Caco-2 (cell line): ENCODE results near the gene RFX1. TPM values are rescaled to one million over a fixed set of nuclear protein-coding genes. Genes with fewer than 3 reads are reported as not detected.
A peak's percentile ranks its signal among the peaks of the same experiment; 100 is the strongest.

Source experiments
- BruUV-seq: library from RNA; stranded (reverse); fragments of 400-500 nt; replicated peaks from 2 replicates; lab custom pipeline; 2021; lab: Mats Ljungman, UMichigan
- CTCF ChIA-PET: fragments of 300-600 bp; sonication (Branson Sonifier 250); formaldehyde crosslinking; loops from one replicate; lab custom pipeline; 2022; ENCODE audit warnings: antibody characterized with exemption; lab: Charles Lee
- POLR2A ChIA-PET: fragments of 300-600 bp; sonication (Branson Sonifier 250); formaldehyde crosslinking; loops from one replicate; lab custom pipeline; 2022; ENCODE audit warnings: antibody characterized with exemption; lab: Charles Lee
- DNase-seq, 2 experiments: peaks; one replicate each; pipeline versions ENCODE4 v3.0.0 to v3.0.0-alpha.2; 2020 to 2022
- H3K27me3 ChIP-seq: replicated peaks from 2 replicates; pipeline ENCODE4 v1.6.0; 2011; ENCODE audit warnings: low read length; ENCODE audit not compliant: control insufficient read depth, insufficient read depth
- H3K36me3 ChIP-seq: 2 replicates; pipeline ENCODE4 v1.5.1; 2011; ENCODE audit warnings: low read length; ENCODE audit not compliant: control insufficient read depth, insufficient read depth
- H3K4me1 ChIP-seq: fragments of 250-450 bp; sonication (Bioruptor Pico); 2 replicates; pipeline ENCODE4 v1.5.1; 2020; ENCODE audit warnings: mild to moderate bottlenecking
- H3K4me3 ChIP-seq: 2 replicates; pipeline ENCODE4 v1.5.1; 2011; ENCODE audit warnings: low read depth, mild to moderate bottlenecking, control low read depth, low read length
- H3K9me3 ChIP-seq: fragments of 250-450 bp; sonication (Bioruptor Pico); 2 replicates; pipeline ENCODE4 v1.5.1; 2020; ENCODE audit warnings: mild to moderate bottlenecking, moderate library complexity
- H3K27ac Mint-ChIP-seq: one replicate; pipeline ENCODE4 v1.8.0; 2022; ENCODE audit warnings: mixed read lengths; ENCODE audit not compliant: unreplicated experiment
- H3K27me3 Mint-ChIP-seq: one replicate; pipeline ENCODE4 v1.8.0; 2022; ENCODE audit warnings: mixed read lengths; ENCODE audit not compliant: insufficient read depth, unreplicated experiment
- H3K36me3 Mint-ChIP-seq: one replicate; pipeline ENCODE4 v1.8.0; 2022; ENCODE audit warnings: mild to moderate bottlenecking, mixed read lengths; ENCODE audit not compliant: insufficient read depth, unreplicated experiment
- H3K4me1 Mint-ChIP-seq: one replicate; pipeline ENCODE4 v1.8.0; 2022; ENCODE audit warnings: low read depth, mixed read lengths; ENCODE audit not compliant: unreplicated experiment
- H3K4me3 Mint-ChIP-seq: one replicate; pipeline ENCODE4 v1.8.0; 2022; ENCODE audit warnings: mild to moderate bottlenecking, moderate library complexity, mixed read lengths; ENCODE audit not compliant: unreplicated experiment
- H3K9me3 Mint-ChIP-seq: one replicate; pipeline ENCODE4 v1.8.0; 2022; ENCODE audit warnings: mixed read lengths; ENCODE audit not compliant: unreplicated experiment
- CTCF ChIP-seq, 2 experiments: fragments of 200-600 bp in 1 of 2; IDR thresholded peaks; 1 replicate in 1 of 2; 2 replicates in 1 of 2; pipeline versions ENCODE4 v1.5.1 to v1.8.0; 2011 to 2022; ENCODE audit warnings: antibody characterized with exemption in 1 of 2, control low read depth in 1 of 2, inconsistent platforms in 1 of 2, low read depth in 1 of 2, low read length in 1 of 2, mild to moderate bottlenecking in 1 of 2, moderate library complexity in 1 of 2; ENCODE audit not compliant: insufficient read depth in 1 of 2, severe bottlenecking in 1 of 2, unreplicated experiment in 1 of 2
- intact Hi-C: fragments of 100-400 bp; cut with micrococcal nuclease; formaldehyde crosslinking; loops from one replicate; pipeline ENCODE4 v1.10.0; 2022; ENCODE audit not compliant: unreplicated experiment
- total RNA-seq: library from RNA; stranded (reverse); gene quantifications from 2 replicates; pipeline ENCODE4 v1.2.3, GENCODE V29; 2022

Gene RFX1
- total RNA-seq, 1 experiment from 2014 or later = 11.5 TPM

DNA sequence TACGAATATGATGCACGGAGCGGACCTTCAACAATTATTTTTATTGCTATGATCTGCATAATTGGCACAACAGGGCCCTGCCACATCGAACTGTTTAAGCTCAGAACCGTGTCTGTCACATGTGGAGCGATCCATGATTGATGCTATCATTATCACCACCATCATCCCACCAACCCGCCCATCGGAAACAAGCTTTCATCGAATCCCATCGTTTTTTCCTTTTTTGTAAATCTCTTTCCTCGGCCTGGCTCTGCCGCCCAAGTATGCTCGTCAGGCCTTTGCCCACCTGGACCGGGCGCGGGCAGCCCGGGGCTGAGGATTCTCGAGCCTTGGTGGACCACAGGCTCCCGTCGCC lies 54.3 kb downstream of the RFX1 start:
- Mint-ChIP-seq H3K4me3 (peak overlapping the region; percentile 71), H3K4me1 (no peaks in the 10 kb centered on the region), H3K27me3 (no peaks in the 10 kb centered on the region), H3K9me3 (no peaks in the 10 kb centered on the region), H3K27ac (peak overlapping the region; percentile 81), H3K36me3 (peaks cover 14% of the 10 kb centered on the region)
- Histone ChIP-seq H3K9me3 (no peaks in the 10 kb centered on the region), H3K27me3 (no peaks in the 10 kb centered on the region), H3K36me3 (peaks cover 2% of the 10 kb centered on the region), H3K4me1 (0 out of 2 replicates have a peak, but pooled peaks cover 6% of the 10 kb centered on the region), H3K4me3 (peak overlapping the region; percentile 22)
- intact Hi-C loops = loop anchor here (1.0 to 2.0 kb wide), 3 partner anchors 27 to 71 kb away; no protein-coding TSS in a partner anchor
- no TSS peak for BruUV-seq
- no peak for TF ChIP-seq CTCF (IDR thresholded peaks at IDR 0.05; ENCODE audit: insufficient read depth in 1 of 2, low read depth in 1 of 2, low read length in 1 of 2, severe bottlenecking in 1 of 2, unreplicated experiment in 1 of 2)
- POLR2A ChIA-PET = interaction anchor here (0.8 kb wide), 1 partner anchor 10 kb away, joined by 17 read pairs; no protein-coding TSS in a partner anchor
- CTCF ChIA-PET = no interaction called here
- no peak for DNase-seq

GRCh38 chr19:13951043-13951442 lies 55.1 kb downstream of the RFX1 start:
- no peaks in the 10 kb centered on the region for H3K9me3 ChIP-seq
- Mint-ChIP-seq H3K4me3 (no peak overlapping the region), H3K36me3 (peaks cover 14% of the 10 kb centered on the region), H3K9me3 (no peaks in the 10 kb centered on the region), H3K4me1 (no peaks in the 10 kb centered on the region), H3K27me3 (no peaks in the 10 kb centered on the region), H3K27ac (no peak overlapping the region)
- H3K36me3 ChIP-seq = no peaks in the 10 kb centered on the region; the same call in 1 of the 2 replicates
- no peaks in the 10 kb centered on the region for H3K27me3 ChIP-seq
- no peak for DNase-seq
- intact Hi-C loops = no loop called here
- POLR2A ChIA-PET = interaction anchor here (0.7 kb wide), 1 partner anchor 25 kb away, joined by 6 read pairs; no protein-coding TSS in a partner anchor
- 0 out of 2 replicates have a peak, but pooled peaks cover 6% of the 10 kb centered on the region for H3K4me1 ChIP-seq
- no TSS peak for BruUV-seq
- H3K4me3 ChIP-seq = no peak overlapping the region
- TF ChIP-seq CTCF (IDR thresholded peaks at IDR 0.05; ENCODE audit: insufficient read depth in 1 of 2, low read depth in 1 of 2, low read length in 1 of 2, severe bottlenecking in 1 of 2, unreplicated experiment in 1 of 2) = no peak
- CTCF ChIA-PET = interaction anchor here (0.5 to 0.6 kb wide), 2 partner anchors 22 to 109 kb away, joined by 3 to 6 read pairs; no protein-coding TSS in a partner anchor

DNA sequence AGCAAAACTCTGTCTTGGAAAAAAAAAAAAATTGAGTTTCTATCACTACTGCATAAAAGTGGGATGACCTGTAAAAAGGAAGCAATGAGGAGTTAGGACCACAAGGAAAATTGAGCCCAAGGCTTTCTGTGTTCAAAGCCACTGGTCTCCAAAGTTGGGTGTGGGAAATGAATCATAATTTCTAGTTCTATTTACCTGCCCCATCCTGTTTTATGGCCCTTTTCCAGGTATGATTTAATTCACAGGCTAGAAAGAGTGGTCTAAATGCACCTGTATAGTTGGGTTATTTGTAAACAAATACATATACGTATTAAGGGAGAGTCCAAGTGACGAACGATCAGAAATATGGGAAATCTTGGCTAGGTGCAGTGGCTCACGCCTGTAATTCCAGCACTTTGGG lies 59.7 kb downstream of the RFX1 start:
- H3K4me1 Mint-ChIP-seq = no peaks in the 10 kb centered on the region
- CTCF ChIA-PET = no interaction called here
- BruUV-seq = no TSS peak

More for the DNA sequence above, 59.7 kb downstream of the RFX1 start:
- no peak overlapping the region for H3K27ac Mint-ChIP-seq
- no peak for TF ChIP-seq CTCF (IDR thresholded peaks at IDR 0.05; ENCODE audit: insufficient read depth in 1 of 2, low read depth in 1 of 2, low read length in 1 of 2, severe bottlenecking in 1 of 2, unreplicated experiment in 1 of 2)
- Histone ChIP-seq H3K9me3 (no peaks in the 10 kb centered on the region), H3K4me1 (no peaks in the 10 kb centered on the region), H3K36me3 (no peaks in the 10 kb centered on the region), H3K27me3 (no peaks in the 10 kb centered on the region), H3K4me3 (no peak overlapping the region)
- H3K9me3 Mint-ChIP-seq = no peaks in the 10 kb centered on the region
- intact Hi-C loops = no loop called here
- no peaks in the 10 kb centered on the region for H3K36me3 Mint-ChIP-seq
- no peak overlapping the region for H3K4me3 Mint-ChIP-seq
- no peak for DNase-seq
- POLR2A ChIA-PET = no interaction called here
- no peaks in the 10 kb centered on the region for H3K27me3 Mint-ChIP-seq
